Hematopoietic multipotent progenitor cell treated with erythropoietin and hydrocortisone succinate and interleukin-3 and kit ligand, for 8 days (in vitro differentiated cells): ENCODE results near the gene IBA57.

Experiments
- DNase-seq: peaks from one replicate; pipeline ENCODE4 v3.0.0-alpha.2; 2015

The IBA57 gene

GRCh38 chr1:228145463-228146416 lies 19.9 kb upstream of the IBA57 start:
- peak; percentile 90 for DNase-seq

GRCh38 chr1:228146417-228147150 lies 19.0 kb upstream of the IBA57 start:
- no peak for DNase-seq

DNA sequence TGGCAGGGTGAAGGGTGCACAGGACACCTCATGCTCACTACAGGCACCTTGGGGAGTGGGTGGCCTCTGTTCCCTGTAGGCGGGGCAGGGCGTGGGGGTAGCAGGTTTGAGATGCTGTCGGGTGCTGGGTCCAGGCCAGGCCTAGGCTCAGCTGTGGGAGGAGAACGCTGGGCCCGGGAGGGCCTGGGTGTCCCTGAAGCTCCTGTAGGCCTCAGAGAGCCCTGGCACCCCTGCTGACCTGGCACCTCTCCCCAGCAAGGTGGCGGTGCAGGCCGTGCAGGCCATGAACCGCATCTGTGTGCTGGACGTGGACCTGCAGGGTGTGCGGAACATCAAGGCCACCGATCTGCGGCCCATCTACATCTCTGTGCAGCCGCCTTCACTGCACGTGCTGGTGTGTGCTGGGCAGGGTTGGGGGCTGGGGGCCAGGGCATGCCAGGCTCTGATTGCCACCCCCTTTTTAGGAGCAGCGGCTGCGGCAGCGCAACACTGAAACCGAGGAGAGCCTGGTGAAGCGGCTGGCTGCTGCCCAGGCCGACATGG lies 18.4 kb upstream of the IBA57 start:
- no peak for DNase-seq

DNA sequence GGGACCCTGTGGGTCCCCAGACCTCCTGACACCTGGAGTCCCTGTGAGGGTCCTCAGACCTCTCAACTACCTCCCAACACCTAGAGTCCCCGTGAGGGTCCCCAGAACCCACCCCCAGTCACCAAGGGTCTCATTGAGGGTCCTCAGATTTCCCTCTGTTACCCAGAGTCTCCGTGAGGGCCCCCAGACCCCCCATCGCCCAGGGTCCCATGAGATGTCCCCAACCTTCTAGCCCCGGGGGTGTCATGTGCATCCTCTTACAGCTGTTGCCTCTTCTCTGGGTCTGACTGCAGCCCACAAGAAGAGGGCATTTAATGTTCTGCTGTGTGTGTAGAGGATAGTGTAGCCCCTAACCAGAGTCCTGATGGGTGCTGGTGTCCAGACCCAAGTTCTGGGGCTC lies 17.8 kb upstream of the IBA57 start:
- no peak for DNase-seq

DNA sequence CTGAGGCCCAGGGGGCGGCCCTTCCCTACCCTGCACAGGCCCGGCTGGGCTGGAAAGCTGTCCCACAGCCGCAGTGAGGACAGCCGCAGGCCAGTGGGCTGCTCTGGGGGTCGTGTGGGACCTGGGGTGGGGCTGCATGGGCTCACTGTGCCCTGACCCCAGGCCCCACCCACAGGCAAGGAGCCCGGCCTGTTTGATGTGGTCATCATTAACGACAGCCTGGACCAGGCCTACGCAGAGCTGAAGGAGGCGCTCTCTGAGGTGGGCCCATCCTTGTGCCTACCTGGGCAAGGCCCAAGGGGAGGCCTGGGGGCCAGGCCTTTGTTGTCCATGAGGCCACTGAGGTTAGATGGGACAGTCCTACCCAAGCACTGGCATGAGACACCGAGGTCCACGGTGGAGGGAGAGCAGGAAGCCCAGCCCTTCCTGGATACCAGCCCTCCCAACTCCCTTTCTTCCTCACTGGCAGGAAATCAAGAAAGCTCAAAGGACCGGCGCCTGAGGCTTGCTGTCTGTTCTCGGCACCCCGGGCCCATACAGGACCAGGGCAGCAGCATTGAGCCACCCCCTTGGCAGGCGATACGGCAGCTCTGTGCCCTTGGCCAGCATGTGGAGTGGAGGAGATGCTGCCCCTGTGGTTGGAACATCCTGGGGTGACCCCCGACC lies 17.3 kb upstream of the IBA57 start:
- DNase-seq = no peak

- no peak for DNase-seq
Observed at GRCh38 chr1:228148935-228149405, 16.6 kb upstream of the IBA57 start.

- DNase-seq = no peak
Observed at GRCh38 chr1:228149406-228150119, 16.0 kb upstream of the IBA57 start, which contains the start of gene GJC2. Gene GJC2, plus strand, starts transcription at chr1:228149930. Its CDS starts 7,829 bp downstream, at chr1:228157759.

DNA sequence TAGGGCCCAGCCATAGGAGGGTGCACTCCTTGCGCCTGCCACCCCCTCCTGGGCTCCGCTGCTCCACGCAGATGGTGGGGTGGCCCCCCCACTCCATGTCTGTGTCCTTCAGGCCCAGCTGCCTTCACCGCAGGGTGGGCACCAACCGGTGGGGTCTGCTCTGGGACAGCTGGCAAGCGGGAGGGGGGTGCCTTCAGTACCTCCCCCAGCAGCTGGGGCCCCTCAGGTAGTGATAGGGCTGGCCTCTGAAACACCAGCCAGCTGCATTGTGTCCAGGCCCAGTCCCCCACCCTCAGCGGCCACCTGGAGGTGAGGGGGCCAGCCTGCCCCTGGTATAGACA lies 15.5 kb upstream of the IBA57 start:
- DNase-seq = no peak

GRCh38 chr1:228150461-228151179 lies 15.0 kb upstream of the IBA57 start:
- no peak for DNase-seq

- no peak for DNase-seq
Observed at GRCh38 chr1:228151180-228151925, 14.3 kb upstream of the IBA57 start.

DNA sequence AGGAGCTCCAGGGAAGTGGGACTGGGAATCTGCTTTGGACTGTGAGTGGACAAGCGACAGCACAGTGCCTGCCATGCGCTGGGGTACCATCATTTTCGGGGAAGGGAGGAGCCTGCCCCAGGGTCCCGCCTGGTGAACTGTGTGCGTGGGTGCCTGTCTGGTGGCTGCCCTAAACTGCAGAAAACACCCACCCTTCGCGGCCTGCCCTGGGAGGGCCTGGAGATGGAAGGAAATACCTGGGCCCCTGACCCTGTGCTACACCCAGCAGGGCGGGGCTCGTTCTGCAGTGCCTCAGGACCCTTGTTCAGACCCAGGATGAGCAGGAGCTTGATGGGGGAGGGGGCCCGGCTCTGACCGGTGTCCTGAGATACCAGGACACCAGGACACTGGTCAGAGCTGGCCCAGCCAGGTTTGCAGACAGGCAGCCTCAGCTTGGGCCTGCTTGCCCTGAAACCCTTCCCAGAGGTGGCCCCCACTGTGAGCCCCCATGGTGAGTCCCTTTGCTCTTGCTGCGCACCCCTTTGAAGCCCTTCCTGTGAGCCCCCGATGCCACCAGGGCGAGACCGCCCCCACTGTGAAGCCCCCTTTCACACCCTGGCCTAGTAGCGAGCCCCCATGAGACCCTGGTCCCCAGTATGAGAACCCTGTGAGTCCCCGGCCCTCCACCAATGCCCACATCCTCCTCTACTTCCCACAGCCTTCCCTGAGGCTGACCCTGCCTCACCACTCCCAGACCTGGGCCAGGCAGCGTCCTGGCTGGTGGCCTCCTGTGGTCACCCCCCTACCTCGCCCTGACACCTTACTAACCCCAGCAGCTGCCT lies 13.3 kb upstream of the IBA57 start:
- DNase-seq = no peak

DNA sequence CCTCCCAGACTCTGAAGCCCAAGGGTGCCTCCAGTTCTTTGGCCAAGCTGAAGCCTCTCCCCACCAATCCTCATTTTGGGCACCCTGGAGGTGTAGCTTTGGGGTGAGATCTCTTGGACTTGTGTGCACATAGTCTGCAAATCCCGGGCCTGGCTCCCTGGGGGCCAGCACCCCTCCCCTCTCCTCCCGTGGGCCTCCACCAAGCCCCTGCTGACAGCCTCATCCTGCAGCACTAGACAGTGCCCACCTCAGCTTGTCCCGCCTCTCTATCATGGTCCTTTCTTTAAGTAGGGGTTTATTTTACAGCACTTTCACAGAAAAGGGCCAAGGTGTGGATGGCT lies 12.7 kb upstream of the IBA57 start:
- no peak for DNase-seq

- DNase-seq = no peak
Observed at GRCh38 chr1:228154021-228154669, 11.5 kb upstream of the IBA57 start.

DNA sequence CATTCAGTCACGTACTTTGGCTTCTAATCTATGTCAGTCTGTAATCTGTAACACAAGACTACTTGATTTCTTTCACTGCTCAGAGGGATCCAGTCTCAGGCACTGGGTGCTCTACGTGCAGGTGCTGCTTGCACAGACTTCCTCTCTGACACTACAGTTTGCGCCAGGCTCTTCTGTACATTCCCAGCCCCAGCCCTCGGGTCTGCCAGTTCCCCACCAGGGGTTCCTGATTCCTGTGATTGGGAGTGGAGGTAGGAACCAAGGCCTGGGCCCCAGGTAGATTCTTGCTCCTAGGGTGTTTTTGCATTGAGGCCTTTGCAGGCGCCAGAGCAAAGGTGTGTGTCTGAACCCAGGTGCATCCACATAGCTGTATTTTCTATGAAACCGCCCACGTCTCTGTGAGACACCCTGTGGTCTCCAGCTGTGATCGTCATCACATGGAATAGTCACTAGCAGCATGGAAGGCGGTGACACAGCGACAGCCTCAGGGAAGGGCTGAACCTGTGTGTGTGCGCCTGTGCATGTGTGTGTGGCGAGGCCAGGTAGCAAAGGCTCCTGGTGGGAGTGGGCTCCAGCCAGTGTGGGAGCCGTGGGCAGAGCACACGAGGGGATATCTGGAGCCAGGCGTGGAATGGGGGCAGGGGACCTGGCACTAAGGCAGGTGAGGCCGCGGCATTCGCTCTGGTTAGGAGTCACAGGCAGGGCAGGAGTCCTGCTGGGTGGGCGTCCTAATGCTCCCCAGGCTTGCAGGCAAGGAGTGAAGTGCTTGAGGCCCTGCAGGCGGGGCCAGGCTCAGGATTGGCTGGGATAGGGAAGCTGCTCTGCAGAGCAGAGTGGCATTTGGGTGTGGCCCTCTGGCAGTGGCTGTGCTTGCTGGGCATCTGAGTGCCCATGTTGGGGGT lies 10.7 kb upstream of the IBA57 start:
- no peak for DNase-seq

- DNase-seq = no peak
Observed at GRCh38 chr1:228155596-228156514, 9.7 kb upstream of the IBA57 start.

- no peak for DNase-seq
Observed at GRCh38 chr1:228156515-228156881, 9.1 kb upstream of the IBA57 start.

DNA sequence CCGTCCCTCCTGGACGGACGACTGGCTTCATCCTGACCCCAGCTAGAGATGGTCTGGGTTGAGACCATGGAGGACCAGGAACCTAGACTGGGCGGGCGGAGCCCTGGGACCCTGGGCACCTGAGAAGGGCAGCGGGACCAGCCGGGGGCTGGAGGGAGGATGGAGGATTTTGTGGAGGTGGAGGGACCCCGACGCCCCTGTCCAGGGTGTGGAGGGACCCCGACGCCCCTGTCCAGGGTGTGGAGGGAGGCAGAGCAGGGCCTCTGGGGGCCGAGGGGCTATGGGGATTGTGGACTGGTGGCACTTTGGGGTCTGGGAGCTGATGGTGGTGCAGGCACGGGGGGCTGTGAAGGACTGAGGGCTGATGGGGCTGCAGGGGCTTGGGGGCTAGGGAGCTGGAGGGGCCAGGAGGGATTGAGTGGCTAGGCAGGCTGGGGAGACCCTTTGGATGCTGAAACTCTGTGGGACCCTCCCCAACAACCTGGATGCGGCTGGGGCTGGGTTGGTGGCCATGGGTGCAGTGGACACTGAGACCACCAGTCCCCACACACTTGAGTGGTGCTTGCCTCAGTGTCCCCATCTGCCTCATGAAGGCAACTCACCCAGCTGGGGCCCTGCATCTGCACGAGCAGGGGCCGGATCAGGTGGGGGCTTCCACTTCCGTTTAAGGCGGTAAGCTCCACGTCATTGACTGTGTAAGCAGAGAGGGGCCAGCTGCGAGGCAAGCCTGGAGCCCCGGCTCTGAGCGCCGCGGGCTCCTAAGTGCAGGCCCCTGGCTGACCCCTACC lies 8.5 kb upstream of the IBA57 start:
- no peak for DNase-seq
